GM21515 (cell line): ENCODE data around the gene MCC.

Experiments
- ATAC-seq: cut with Tn5 transposase; IDR thresholded peaks from one replicate; pipeline ENCODE4 v1.9.1; 2021; ENCODE audit not compliant: unreplicated experiment

MCC gene

GRCh38 chr5:113156271-113156877 is 331.9 kb downstream of the MCC start:
- ATAC-seq: no peak

DNA sequence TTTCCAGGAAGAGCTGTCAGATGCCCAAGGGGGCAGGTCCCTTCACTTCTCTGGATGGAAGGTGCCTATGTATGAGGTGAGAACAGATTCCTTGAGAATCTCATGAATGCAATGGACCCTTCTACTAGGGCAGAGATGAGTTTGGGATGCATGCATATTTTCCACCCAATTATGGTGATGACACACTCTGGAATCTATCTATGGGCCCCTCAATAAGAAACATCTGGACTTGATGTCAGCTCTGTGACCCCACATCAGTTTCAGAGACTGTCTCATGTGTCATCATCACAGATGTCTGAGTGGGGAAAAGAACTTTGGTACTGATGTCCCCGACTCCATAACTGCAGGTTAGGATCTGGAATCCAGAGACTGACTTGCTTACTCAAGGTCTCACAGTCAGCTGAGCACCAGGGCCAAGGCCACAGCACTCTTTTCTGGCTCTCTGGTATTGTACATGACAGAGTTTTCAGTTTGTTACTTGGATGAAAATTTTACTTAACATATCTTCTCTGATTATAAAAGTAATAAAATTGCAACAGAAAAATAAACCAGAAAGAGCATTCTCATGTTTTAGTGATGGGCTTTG is 334.6 kb downstream of the MCC start:
- ATAC-seq: no peak

DNA sequence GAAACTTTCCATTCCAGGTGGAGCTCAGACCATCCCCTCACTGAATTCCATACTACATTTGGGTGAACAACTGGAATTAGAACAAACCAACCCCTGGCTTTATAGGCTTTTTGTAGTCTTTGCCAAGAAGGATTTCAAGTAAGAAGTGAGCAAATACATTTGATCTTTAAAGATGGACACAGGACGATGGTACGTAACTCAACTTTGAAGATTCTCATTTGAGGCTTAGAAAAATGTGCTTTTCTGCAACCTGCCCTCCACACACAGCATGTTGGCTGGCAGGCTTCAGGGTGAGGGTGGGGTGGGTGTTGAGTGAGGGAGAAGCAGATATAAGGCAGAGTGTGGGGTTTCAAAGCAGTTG is 335.9 kb downstream of the MCC start:
- ATAC-seq: no peak

DNA sequence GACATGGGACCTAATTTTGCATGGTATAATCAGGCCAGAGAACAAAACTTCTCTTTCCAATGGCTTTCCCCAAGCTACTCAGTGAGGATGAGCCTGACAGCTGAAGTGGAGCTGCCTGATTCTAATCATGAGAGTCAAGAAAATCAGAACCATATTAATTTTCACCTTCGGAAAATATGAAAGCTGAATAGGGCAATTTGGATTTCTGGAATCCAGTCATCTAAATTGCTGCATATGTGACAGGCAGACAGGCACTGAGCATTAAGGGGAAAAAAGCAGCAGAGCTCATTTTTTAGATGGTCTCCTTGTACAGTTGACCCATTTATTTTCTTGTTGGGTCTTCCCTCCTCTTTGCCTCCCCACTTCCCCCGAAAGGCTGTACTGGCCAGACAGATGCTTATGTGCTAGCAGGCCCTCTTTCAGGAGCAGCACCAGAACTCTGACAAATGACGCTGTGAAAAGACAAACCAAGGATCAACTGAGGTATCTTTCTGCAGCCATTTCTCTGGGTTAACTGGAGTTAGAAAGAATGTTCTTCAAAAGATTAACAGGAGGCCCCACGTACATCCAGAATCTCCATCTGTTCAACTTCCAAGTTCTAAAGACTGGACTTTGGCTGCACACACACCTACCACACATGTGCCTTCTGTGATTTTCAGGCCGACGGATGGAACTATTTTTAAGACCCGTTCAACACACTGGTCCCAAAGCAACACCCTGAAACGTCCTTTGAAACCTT is 336.4 kb downstream of the MCC start:
- no peak for ATAC-seq

- ATAC-seq: no peak
Measured at GRCh38 chr5:113150821-113151220, 337.4 kb downstream of the MCC start.

- no peak for ATAC-seq
Measured at GRCh38 chr5:113150221-113150620, 338.0 kb downstream of the MCC start.

- no peak for ATAC-seq
Measured at GRCh38 chr5:113147537-113147936, 340.7 kb downstream of the MCC start.

DNA sequence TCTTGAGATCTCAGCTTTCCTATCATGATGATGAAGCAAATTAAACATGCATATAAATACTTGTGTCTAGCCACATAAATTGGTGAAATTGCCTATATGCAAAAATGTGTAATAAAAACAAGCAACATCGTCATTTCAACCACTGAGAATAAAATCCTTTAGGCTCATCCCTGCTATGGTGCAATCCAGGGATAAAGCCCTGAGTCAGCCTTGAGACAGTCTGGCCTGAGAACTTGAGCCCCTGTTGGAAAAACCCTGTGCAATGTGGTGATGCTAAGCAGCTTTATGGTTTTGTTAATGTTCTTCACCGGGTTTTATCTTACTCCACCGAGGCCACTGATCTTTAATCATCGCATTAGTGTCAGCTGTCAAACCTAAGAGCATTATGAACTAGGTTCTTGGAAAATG is 341.1 kb downstream of the MCC start:
- ATAC-seq: no peak

GRCh38 chr5:113145757-113146387 is 342.4 kb downstream of the MCC start:
- no peak for ATAC-seq

DNA sequence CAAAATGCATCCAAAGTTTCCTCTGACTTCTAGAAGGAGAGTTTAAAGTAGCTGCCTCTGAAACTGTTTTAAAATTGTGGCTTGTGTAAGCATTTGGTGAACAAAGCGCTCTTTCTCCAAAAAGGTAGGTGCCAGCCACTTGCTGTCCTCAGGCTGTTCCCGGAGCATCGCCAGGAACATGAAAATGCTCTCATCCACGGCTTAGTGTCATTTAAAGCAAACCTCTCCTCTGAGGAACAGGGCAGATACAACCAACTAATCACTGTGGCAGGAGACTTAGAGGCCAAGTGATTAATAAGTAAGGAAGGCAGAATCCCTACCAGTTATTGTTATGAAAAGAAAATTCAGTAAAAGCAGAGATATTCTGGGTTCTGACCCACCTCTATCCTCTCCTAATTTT is 346.1 kb downstream of the MCC start:
- ATAC-seq: no peak

GRCh38 chr5:113140837-113141671 is 347.2 kb downstream of the MCC start:
- no peak for ATAC-seq

- no peak for ATAC-seq
Measured at GRCh38 chr5:113133211-113133975, 354.9 kb downstream of the MCC start.

DNA sequence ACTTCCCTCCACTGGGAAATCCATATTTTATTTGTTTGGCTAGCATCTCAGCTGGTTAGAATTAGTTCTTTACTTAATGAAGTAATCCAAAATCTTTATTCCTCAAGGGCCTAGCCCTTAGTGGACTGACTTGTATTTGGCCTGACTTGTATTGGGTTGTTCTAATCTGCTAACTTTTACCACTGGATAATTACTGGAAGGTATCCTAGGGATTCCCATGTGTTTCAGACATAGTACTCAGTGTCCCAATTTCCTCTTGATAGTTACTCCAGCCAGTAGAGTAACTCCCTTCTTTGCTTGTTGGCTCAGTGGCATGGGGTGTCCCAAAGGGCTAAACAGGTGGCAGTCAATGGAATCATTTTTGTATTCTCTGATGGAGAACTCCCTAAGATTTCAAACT is 355.7 kb downstream of the MCC start:
- ATAC-seq: no peak

DNA sequence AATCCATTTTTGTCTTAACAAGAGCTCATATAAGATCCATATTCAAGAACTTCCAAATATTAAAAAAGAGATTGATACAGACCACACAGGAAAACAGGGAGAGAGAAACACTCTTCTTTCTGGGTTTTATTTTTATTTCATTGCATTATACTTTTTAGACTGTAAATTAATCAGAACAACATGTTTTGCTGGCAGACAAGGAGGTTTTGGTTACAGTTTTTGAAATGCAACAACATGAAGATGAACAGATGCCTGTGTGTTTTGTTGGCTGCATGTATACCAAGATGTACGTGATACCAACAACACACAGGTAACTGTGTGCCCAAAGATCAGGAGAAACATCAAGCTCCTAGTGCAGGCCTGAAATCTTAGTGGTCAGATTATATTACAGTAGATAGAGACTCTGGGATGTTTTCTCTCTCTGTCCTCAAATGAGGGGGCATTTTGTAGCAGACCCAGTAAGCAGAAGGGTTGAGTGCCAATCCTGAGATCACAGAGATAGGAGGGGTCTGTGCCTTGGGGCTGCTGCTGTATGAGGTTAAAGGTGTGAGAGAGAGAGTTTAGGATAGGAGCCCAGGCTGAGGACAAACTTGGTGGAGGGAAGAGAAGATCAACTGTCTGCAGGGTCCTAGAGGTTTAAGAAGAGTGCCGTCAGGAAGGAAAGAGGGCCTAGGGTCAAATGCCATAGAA is 359.5 kb downstream of the MCC start:
- ATAC-seq: no peak

DNA sequence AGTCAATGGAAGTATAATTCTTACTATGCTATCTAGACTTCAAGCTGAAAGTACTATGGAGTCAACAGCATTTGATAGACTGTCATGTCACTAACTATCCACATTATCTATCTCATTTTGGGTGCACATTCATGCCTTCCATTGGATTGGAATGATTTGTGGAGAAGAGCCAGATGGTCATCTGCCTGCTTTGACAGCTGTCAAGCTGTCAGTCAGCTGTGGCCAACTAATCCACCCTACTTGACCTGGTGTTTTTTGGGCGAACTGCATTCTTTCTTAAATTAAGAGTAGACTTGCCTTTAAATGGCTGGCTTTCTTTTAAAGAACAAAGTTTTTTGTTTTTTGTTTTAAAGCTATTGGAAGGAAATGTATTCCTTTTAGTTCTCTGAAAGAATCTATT is 360.2 kb downstream of the MCC start:
- no peak for ATAC-seq

- ATAC-seq: no peak
Measured at GRCh38 chr5:113127021-113127420, 361.2 kb downstream of the MCC start.

- ATAC-seq: no peak
Measured at GRCh38 chr5:113125371-113125770, 362.9 kb downstream of the MCC start.

GRCh38 chr5:113124914-113125313 is 363.3 kb downstream of the MCC start:
- no peak for ATAC-seq

- no peak for ATAC-seq
Measured at GRCh38 chr5:113124265-113124664, 364.0 kb downstream of the MCC start.

GRCh38 chr5:113123618-113124017 is 364.6 kb downstream of the MCC start:
- ATAC-seq: no peak
